ENCODE data around the gene LSAMP. TPM values are rescaled to one million over a fixed set of nuclear protein-coding genes. Genes with fewer than 3 reads are reported as not detected.

The LSAMP gene
- total and polyA plus RNA-seq, 2 donors (not counting 3 experiments of a cell fraction or from before 2014, with no cell fraction given) = not detected

GRCh38 chr3:115851571-115851970 is 593.7 kb downstream of the LSAMP start:
- no peaks in the 10 kb centered on the region for H3K4me1 ChIP-seq (ENCODE audit: control insufficient read depth, extremely low read depth, insufficient read depth, low read length)
- no peak overlapping the region for H3K27ac ChIP-seq (ENCODE audit: insufficient read depth, low read depth, low read length)
- DNase-seq (ENCODE audit: low read depth, low spot score) = no peak
- H4K20me1 ChIP-seq (replicated peaks; ENCODE audit: control insufficient read depth, extremely low read depth, insufficient read depth, low read length) = no peaks in the 10 kb centered on the region
- H3K4me2 ChIP-seq (ENCODE audit: insufficient read depth, low read length) = no peak overlapping the region
- H3K79me2 ChIP-seq (ENCODE audit: control insufficient read depth, insufficient read depth, low read length) = no peaks in the 10 kb centered on the region
- H3K9ac ChIP-seq (replicated peaks; ENCODE audit: extremely low read depth, insufficient read depth, low read length) = no peak overlapping the region
- CTCF ChIA-PET = no interaction called here
- H3K27me3 ChIP-seq (ENCODE audit: control insufficient read depth in 2 of 2, insufficient read depth in 2 of 2, low read length in 2 of 2) = no peaks in the 10 kb centered on the region
- H2AFZ ChIP-seq (ENCODE audit: low read depth, low read length) = no peak overlapping the region
- no peaks in the 10 kb centered on the region for H3K9me3 ChIP-seq (replicated peaks; ENCODE audit: control insufficient read depth, insufficient read depth, low read length)
- intact Hi-C loops (cut with micrococcal nuclease) (no loop called here), dilution Hi-C loops (cut with MboI; ENCODE audit: extremely low pct_ligation_motif_present, low sequenced_read_pairs) (no loop called here)
- no TSS peak for BruUV-seq (replicated peaks)
- FAIRE-seq = no peak
- no peaks in the 10 kb centered on the region for H3K36me3 ChIP-seq (ENCODE audit: control insufficient read depth in 2 of 2, extremely low read depth in 1 of 2, insufficient read depth in 2 of 2, low read length in 2 of 2)
- no peaks in the 10 kb centered on the region for H3K9me1 ChIP-seq (replicated peaks; ENCODE audit: control insufficient read depth, extremely low read depth, insufficient read depth, low read length)
- POLR2A ChIA-PET = no interaction called here
- no peak for TF ChIP-seq MAX (IDR thresholded peaks at IDR 0.05; ENCODE audit: insufficient read depth, insufficient read length)
- no peak for TF ChIP-seq POLR2A (IDR thresholded peaks at IDR 0.05; ENCODE audit: low read depth, low read length)
- TF ChIP-seq JUN (IDR thresholded peaks at IDR 0.05; ENCODE audit: borderline replicate concordance, insufficient read depth, insufficient read length, low read depth) = no peak
- no peak for TF ChIP-seq GATA2 (IDR thresholded peaks at IDR 0.05; ENCODE audit: insufficient read depth, insufficient read length, low read depth, low read length)
- no peak for TF ChIP-seq MYC (IDR thresholded peaks at IDR 0.05; ENCODE audit: low read depth, low read length)
- no peak for TF ChIP-seq POLR2AphosphoS5 (IDR thresholded peaks at IDR 0.05; ENCODE audit: insufficient read depth, low read depth, low read length)
- TF ChIP-seq FOS (IDR thresholded peaks at IDR 0.05; ENCODE audit: borderline replicate concordance, insufficient read depth, low read length) = no peak
- TF ChIP-seq EZH2 (IDR thresholded peaks at IDR 0.05; ENCODE audit: borderline replicate concordance, low read depth, low read length, severe bottlenecking) = no peak
- TF ChIP-seq, protein P1, sequence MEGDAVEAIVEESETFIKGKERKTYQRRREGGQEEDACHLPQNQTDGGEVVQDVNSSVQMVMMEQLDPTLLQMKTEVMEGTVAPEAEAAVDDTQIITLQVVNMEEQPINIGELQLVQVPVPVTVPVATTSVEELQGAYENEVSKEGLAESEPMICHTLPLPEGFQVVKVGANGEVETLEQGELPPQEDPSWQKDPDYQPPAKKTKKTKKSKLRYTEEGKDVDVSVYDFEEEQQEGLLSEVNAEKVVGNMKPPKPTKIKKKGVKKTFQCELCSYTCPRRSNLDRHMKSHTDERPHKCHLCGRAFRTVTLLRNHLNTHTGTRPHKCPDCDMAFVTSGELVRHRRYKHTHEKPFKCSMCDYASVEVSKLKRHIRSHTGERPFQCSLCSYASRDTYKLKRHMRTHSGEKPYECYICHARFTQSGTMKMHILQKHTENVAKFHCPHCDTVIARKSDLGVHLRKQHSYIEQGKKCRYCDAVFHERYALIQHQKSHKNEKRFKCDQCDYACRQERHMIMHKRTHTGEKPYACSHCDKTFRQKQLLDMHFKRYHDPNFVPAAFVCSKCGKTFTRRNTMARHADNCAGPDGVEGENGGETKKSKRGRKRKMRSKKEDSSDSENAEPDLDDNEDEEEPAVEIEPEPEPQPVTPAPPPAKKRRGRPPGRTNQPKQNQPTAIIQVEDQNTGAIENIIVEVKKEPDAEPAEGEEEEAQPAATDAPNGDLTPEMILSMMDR (IDR thresholded peaks at IDR 0.05; ENCODE audit: extremely low read depth in 1 of 2, insufficient read depth in 1 of 2, low read depth in 1 of 2, low read length in 2 of 2) = no peak
- H3K4me3 ChIP-seq (replicated peaks in 1 of 3; ENCODE audit: insufficient read depth in 1 of 3, low read depth in 1 of 3, low read length in 3 of 3) = no peak overlapping the region
